Tibial nerve (tissue), 4 donors: ENCODE data around the gene AGBL3.

ENCODE experiments used
- CTCF ChIP-seq, 5 experiments: fragments of 200-600 bp in 3 of 5; fragments of 450-650 bp in 2 of 5; sonication (generic) in 3 of 5; IDR thresholded peaks; one replicate each; pipeline ENCODE4 v1.5.1; 2016 to 2019; ENCODE audit warnings: antibody characterized with exemption in 5 of 5, mild to moderate bottlenecking in 3 of 5, moderate library complexity in 2 of 5
- EP300 ChIP-seq, 2 donors: sonication (generic); formaldehyde crosslinking; IDR thresholded peaks; one replicate each; pipeline ENCODE4 v1.6.1; 2017; ENCODE audit warnings: antibody characterized with exemption in 2 of 2, mild to moderate bottlenecking in 1 of 2
- POLR2A ChIP-seq, 2 donors: fragments of 450-650 bp; IDR thresholded peaks; one replicate each; pipeline ENCODE4 v1.6.1; 2017; ENCODE audit warnings: antibody characterized with exemption in 2 of 2, mild to moderate bottlenecking in 2 of 2, moderate library complexity in 2 of 2

DNA sequence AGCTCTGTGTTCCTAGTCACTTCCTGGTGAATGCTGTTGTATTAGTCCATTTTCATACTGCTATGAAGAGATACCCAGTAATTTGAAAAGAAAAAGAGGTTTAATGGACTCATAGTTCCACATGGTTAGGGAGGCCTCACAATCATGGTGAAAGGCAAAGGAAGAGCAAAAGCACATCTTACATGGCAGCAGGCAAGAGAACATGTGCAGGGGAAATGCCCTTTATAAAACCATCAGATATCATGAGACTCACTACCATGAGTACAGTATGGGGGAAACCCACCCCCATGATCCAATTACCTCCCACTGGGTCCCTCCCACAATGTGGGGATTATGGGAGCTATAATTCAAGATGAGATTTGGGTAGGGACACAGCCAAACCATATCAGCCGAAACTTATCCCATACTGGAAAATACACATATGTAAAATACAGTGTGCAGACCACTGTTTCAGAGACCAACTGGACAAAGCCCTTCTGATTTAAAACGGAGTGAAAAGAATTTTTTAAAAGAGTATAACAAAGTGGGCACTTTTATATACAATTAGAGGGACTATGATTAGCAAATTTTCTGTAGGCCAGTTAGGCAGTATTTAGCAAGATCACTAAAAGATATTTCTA is 176.2 kb downstream of the AGBL3 start:
- no peak for TF ChIP-seq POLR2A (IDR thresholded peaks at IDR 0.05)
- no peak for TF ChIP-seq EP300 (IDR thresholded peaks at IDR 0.05)
- no peak for TF ChIP-seq CTCF (IDR thresholded peaks at IDR 0.05)
